Trophoblast cell (in vitro differentiated cells and primary cell): Measurements from ENCODE around the gene TRAF2.

Experiments used
- DNase-seq, 2 donors: peaks; one replicate each; pipeline ENCODE4 v3.0.0-alpha.2; 2016
- H2AFZ ChIP-seq: 2 replicates; pipeline ENCODE4 v1.6.1; 2013; ENCODE audit warnings: low read length, moderate library complexity, mild to moderate bottlenecking; ENCODE audit not compliant: insufficient read depth, poor library complexity
- H2AK5ac ChIP-seq: 2 replicates; pipeline ENCODE4 v1.6.1; 2013; ENCODE audit warnings: mild to moderate bottlenecking, low read length
- H2BK120ac ChIP-seq: 2 replicates; pipeline ENCODE4 v1.6.1; 2013; ENCODE audit warnings: low read length, mild to moderate bottlenecking, moderate library complexity; ENCODE audit not compliant: insufficient read depth, poor library complexity
- H2BK12ac ChIP-seq: 2 replicates; pipeline ENCODE4 v1.6.1; 2013; ENCODE audit warnings: mild to moderate bottlenecking, low read length, moderate library complexity
- H2BK5ac ChIP-seq: 2 replicates; pipeline ENCODE4 v1.6.1; 2013; ENCODE audit warnings: low read length, low read depth, moderate library complexity, mild to moderate bottlenecking; ENCODE audit not compliant: poor library complexity
- H3K14ac ChIP-seq: 2 replicates; pipeline ENCODE4 v1.6.1; 2013; ENCODE audit warnings: mild to moderate bottlenecking, low read length
- H3K18ac ChIP-seq: 2 replicates; pipeline ENCODE4 v1.6.1; 2013; ENCODE audit warnings: mild to moderate bottlenecking, low read length
- H3K23ac ChIP-seq: 2 replicates; pipeline ENCODE4 v1.6.1; 2013; ENCODE audit warnings: low read length
- H3K27ac ChIP-seq: 2 replicates; pipeline ENCODE4 v1.5.1; 2013; ENCODE audit warnings: low read depth, mild to moderate bottlenecking, inconsistent platforms, low read length, moderate library complexity
- H3K27me3 ChIP-seq: 2 replicates; pipeline ENCODE4 v1.6.1; 2013; ENCODE audit warnings: inconsistent platforms, mild to moderate bottlenecking, low read length, moderate library complexity; ENCODE audit not compliant: insufficient read depth
- H3K36me3 ChIP-seq, 2 experiments: 1 replicate in 1 of 2; 2 replicates in 1 of 2; pipeline ENCODE4 v1.6.1; 2013; ENCODE audit warnings: low read length in 2 of 2, mild to moderate bottlenecking in 2 of 2, moderate library complexity in 1 of 2; ENCODE audit not compliant: insufficient read depth in 2 of 2, control insufficient read depth in 1 of 2
- H3K4ac ChIP-seq: 2 replicates; pipeline ENCODE4 v1.6.1; 2013; ENCODE audit warnings: low read depth, mild to moderate bottlenecking, low read length, moderate library complexity
- H3K4me1 ChIP-seq, 2 experiments: 1 replicate in 1 of 2; 2 replicates in 1 of 2; pipeline ENCODE4 v1.6.1; 2013; ENCODE audit warnings: low read length in 2 of 2, mild to moderate bottlenecking in 2 of 2, moderate library complexity in 1 of 2; ENCODE audit not compliant: insufficient read depth in 2 of 2, control insufficient read depth in 1 of 2
- H3K4me2 ChIP-seq: 2 replicates; pipeline ENCODE4 v1.6.1; 2013; ENCODE audit warnings: inconsistent platforms, mild to moderate bottlenecking, low read length, moderate library complexity
- H3K4me3 ChIP-seq: 2 replicates; pipeline ENCODE4 v1.5.1; 2013; ENCODE audit warnings: mild to moderate bottlenecking, low read depth, low read length, inconsistent platforms
- H3K79me1 ChIP-seq: one replicate; pipeline ENCODE4 v1.6.1; 2013; ENCODE audit warnings: low read length
- H3K79me2 ChIP-seq: 2 replicates; pipeline ENCODE4 v1.6.1; 2013; ENCODE audit warnings: low read length, mild to moderate bottlenecking; ENCODE audit not compliant: control insufficient read depth, insufficient read depth, poor library complexity
- H3K9ac ChIP-seq: 2 replicates; pipeline ENCODE4 v1.6.1; 2013; ENCODE audit warnings: mild to moderate bottlenecking, low read length
- H3K9me3 ChIP-seq: 2 replicates; pipeline ENCODE4 v1.6.1; 2013; ENCODE audit warnings: low read depth, mild to moderate bottlenecking, control low read depth, inconsistent platforms, low read length; ENCODE audit not compliant: insufficient read depth
- H4K12ac ChIP-seq: 2 replicates; pipeline ENCODE4 v1.6.1; 2013; ENCODE audit warnings: low read depth, mild to moderate bottlenecking, low read length, moderate library complexity
- H4K8ac ChIP-seq: 2 replicates; pipeline ENCODE4 v1.6.1; 2013; ENCODE audit warnings: low read depth, mild to moderate bottlenecking, low read length, moderate library complexity
- H4K91ac ChIP-seq: one replicate; pipeline ENCODE4 v1.6.1; 2013; ENCODE audit warnings: low read depth, mild to moderate bottlenecking, low read length, moderate library complexity
- WGBS: extraction: QIAGEN DNeasy Blood & Tissue Kit; methylation state at CpG from one replicate; pipeline ENCODE4 v1.1.7; 2013; ENCODE audit warnings: missing lambda C conversion rate; ENCODE audit not compliant: insufficient read length, insufficient coverage; ENCODE audit errors: extremely low coverage; 5-methylcytosine and 5-hydroxymethylcytosine counted together

TRAF2 gene

GRCh38 chr9:136940526-136941230 is 54.4 kb downstream of the TRAF2 start:
- peaks cover 4% of the 10 kb centered on the region for H3K9me3 ChIP-seq
- H2AFZ ChIP-seq, result no peak overlapping the region
- no peak overlapping the region for H2BK5ac ChIP-seq
- H3K4me3 ChIP-seq, result peak overlapping the region; percentile 39
- H2AK5ac ChIP-seq, result no peak overlapping the region
- H3K27ac ChIP-seq, result no peak overlapping the region
- H2BK120ac ChIP-seq, result no peak overlapping the region
- no peak overlapping the region for H3K18ac ChIP-seq
- no peak overlapping the region for H3K23ac ChIP-seq
- no peak overlapping the region for H4K12ac ChIP-seq
- no peak for DNase-seq
- H2BK12ac ChIP-seq, result no peak overlapping the region
- peaks cover 11% of the 10 kb centered on the region for H3K79me1 ChIP-seq
- no peak overlapping the region for H3K14ac ChIP-seq
- peaks cover 8 to 14% of the 10 kb centered on the region in 2 experiments for H3K4me1 ChIP-seq
- H3K4me2 ChIP-seq, result no peak overlapping the region
- H3K4ac ChIP-seq, result no peak overlapping the region
- no peak overlapping the region for H4K8ac ChIP-seq
- WGBS, result no CpG with 5 or more reads among the region's 42 CpGs
- H4K91ac ChIP-seq, result no peak overlapping the region
- no peaks in the 10 kb centered on the region for H3K27me3 ChIP-seq
- peaks cover 13% of the 10 kb centered on the region for H3K79me2 ChIP-seq
- H3K36me3 ChIP-seq, result peaks cover 49 to 51% of the 10 kb centered on the region in 2 experiments
- no peak overlapping the region for H3K9ac ChIP-seq

- no peak overlapping the region for H3K9ac ChIP-seq
- H4K91ac ChIP-seq, result no peak overlapping the region
- H3K79me2 ChIP-seq, result peaks cover 13% of the 10 kb centered on the region
- no peak overlapping the region for H3K27ac ChIP-seq
- H3K18ac ChIP-seq, result no peak overlapping the region
- no peak overlapping the region for H2BK12ac ChIP-seq
- no peak overlapping the region for H2BK5ac ChIP-seq
- DNase-seq, result no peak
- no peak overlapping the region for H3K4ac ChIP-seq
- no peak overlapping the region for H2AFZ ChIP-seq
- H4K8ac ChIP-seq, result no peak overlapping the region
- H3K79me1 ChIP-seq, result peaks cover 11% of the 10 kb centered on the region
- no peak overlapping the region for H4K12ac ChIP-seq
- peaks cover 49 to 51% of the 10 kb centered on the region in 2 experiments for H3K36me3 ChIP-seq
- peaks cover 4% of the 10 kb centered on the region for H3K9me3 ChIP-seq
- no peaks in the 10 kb centered on the region for H3K27me3 ChIP-seq
- H3K23ac ChIP-seq, result no peak overlapping the region
- H3K4me2 ChIP-seq, result no peak overlapping the region
- no CpG with 5 or more reads among the region's 55 CpGs for WGBS
- no peak overlapping the region for H3K14ac ChIP-seq
- no peak overlapping the region for H2AK5ac ChIP-seq
- peak overlapping the region; percentile 39 for H3K4me3 ChIP-seq
- H2BK120ac ChIP-seq, result no peak overlapping the region
- peaks cover 8 to 14% of the 10 kb centered on the region in 2 experiments for H3K4me1 ChIP-seq
Measured at GRCh38 chr9:136941231-136942111, 55.2 kb downstream of the TRAF2 start.

GRCh38 chr9:136942112-136942880 is 56.0 kb downstream of the TRAF2 start:
- H2AFZ ChIP-seq, result no peak overlapping the region
- H4K8ac ChIP-seq, result no peak overlapping the region
- H2BK5ac ChIP-seq, result no peak overlapping the region
- no CpG with 5 or more reads among the region's 60 CpGs for WGBS
- H2BK120ac ChIP-seq, result no peak overlapping the region
- no peak overlapping the region for H3K23ac ChIP-seq
- H3K36me3 ChIP-seq, result peaks cover 49 to 50% of the 10 kb centered on the region in 2 experiments
- no peak overlapping the region for H3K9ac ChIP-seq
- DNase-seq, result no peak
- no peak overlapping the region for H3K4me3 ChIP-seq
- no peak overlapping the region for H2BK12ac ChIP-seq
- no peak overlapping the region for H3K27ac ChIP-seq
- H3K4me1 ChIP-seq, result peaks cover 8 to 14% of the 10 kb centered on the region in 2 experiments
- H3K4ac ChIP-seq, result no peak overlapping the region
- H2AK5ac ChIP-seq, result no peak overlapping the region
- H3K4me2 ChIP-seq, result peak overlapping the region; percentile 77
- no peak overlapping the region for H4K12ac ChIP-seq
- no peaks in the 10 kb centered on the region for H3K27me3 ChIP-seq
- H3K18ac ChIP-seq, result no peak overlapping the region
- no peak overlapping the region for H4K91ac ChIP-seq
- H3K79me2 ChIP-seq, result peaks cover 13% of the 10 kb centered on the region
- H3K14ac ChIP-seq, result no peak overlapping the region
- peaks cover 11% of the 10 kb centered on the region for H3K79me1 ChIP-seq
- H3K9me3 ChIP-seq, result peaks cover 4% of the 10 kb centered on the region

- WGBS, result no CpG with 5 or more reads among the region's 16 CpGs
- Histone ChIP-seq H4K8ac (no peak overlapping the region), H2AK5ac (no peak overlapping the region), H4K91ac (peak overlapping the region; percentile 98), H3K4ac (peak overlapping the region; percentile 87), H2AFZ (no peak overlapping the region), H2BK5ac (no peak overlapping the region), H3K4me1 (peaks cover 8 to 14% of the 10 kb centered on the region in 2 experiments), H3K79me1 (peaks cover 11% of the 10 kb centered on the region), H3K36me3 (peaks cover 43 to 45% of the 10 kb centered on the region in 2 experiments), H3K9ac (no peak overlapping the region), H3K9me3 (peaks cover 4% of the 10 kb centered on the region), H2BK120ac (no peak overlapping the region), H3K4me3 (no peak overlapping the region), H3K4me2 (peak overlapping the region; percentile 77), H3K27ac (peak overlapping the region; percentile 6), H3K79me2 (peaks cover 13% of the 10 kb centered on the region), H3K18ac (peak overlapping the region; percentile 10), H2BK12ac (no peak overlapping the region), H3K14ac (no peak overlapping the region), H3K23ac (no peak overlapping the region), H4K12ac (no peak overlapping the region), H3K27me3 (no peaks in the 10 kb centered on the region)
- no peak for DNase-seq
Measured at GRCh38 chr9:136942881-136943230, 56.5 kb downstream of the TRAF2 start.
